Tibial artery (tissue), 4 donors: ENCODE measurements around the gene SNX10.

Experiments used
- DNase-seq, 2 donors: peaks; one replicate each; pipeline ENCODE4 v3.0.0-alpha.2; 2019
- H3K27ac ChIP-seq, 2 donors: fragments of 200-600 bp; sonication (generic) in 1 of 2; 1 replicate in 1 of 2; 2 replicates in 1 of 2; pipeline ENCODE4 v1.5.1; 2018 to 2019; ENCODE audit warnings: mild to moderate bottlenecking in 1 of 2
- H3K27me3 ChIP-seq, 2 donors: fragments of 200-600 bp; sonication (generic) in 1 of 2; one replicate each; pipeline versions ENCODE4 v1.5.1 to v1.6.0; 2016 to 2019
- H3K36me3 ChIP-seq, 3 donors: fragments of 200-600 bp; sonication (generic) in 2 of 3; one replicate each; pipeline ENCODE4 v1.5.1; 2016 to 2019; ENCODE audit warnings: mild to moderate bottlenecking in 2 of 3
- H3K4me1 ChIP-seq, 4 donors: fragments of 200-600 bp; sonication (generic) in 2 of 4; 1 replicate in 3 of 4; 2 replicates in 1 of 4; pipeline ENCODE4 v1.5.1; 2016 to 2019
- H3K4me3 ChIP-seq, 2 donors: fragments of 200-600 bp; sonication (generic) in 1 of 2; 1 replicate in 1 of 2; 2 replicates in 1 of 2; pipeline ENCODE4 v1.5.1; 2018 to 2019; ENCODE audit warnings: mild to moderate bottlenecking in 2 of 2
- H3K9me3 ChIP-seq, 3 donors: fragments of 200-600 bp; sonication (generic) in 1 of 3; one replicate each; pipeline ENCODE4 v1.5.1; 2016 to 2019
- CTCF ChIP-seq, 2 experiments: fragments of 200-600 bp in 1 of 2; fragments of 450-650 bp in 1 of 2; IDR thresholded peaks; one replicate each; pipeline ENCODE4 v1.5.1; 2017 to 2019; ENCODE audit warnings: antibody characterized with exemption in 2 of 2, mild to moderate bottlenecking in 1 of 2, moderate library complexity in 1 of 2
- intact Hi-C: fragments of 100-400 bp; cut with DNase I; formaldehyde crosslinking; loops from one replicate; pipeline ENCODE4 v1.15.0; 2023; ENCODE audit warnings: low total_unique reads

Gene SNX10

GRCh38 chr7:26398427-26398755 is 106.7 kb downstream of the SNX10 start:
- Histone ChIP-seq H3K27ac (peak overlapping the region; percentile 45 to 60), H3K4me1 (peaks cover 0 to 19% (median 9%) of the 10 kb centered on the region in 4 donors), H3K4me3 (peak overlapping the region; percentile 53 to 80), H3K27me3 (no peaks in the 10 kb centered on the region), H3K36me3 (no peaks in the 10 kb centered on the region), H3K9me3 (no peaks in the 10 kb centered on the region)
- no peak for TF ChIP-seq CTCF (IDR thresholded peaks at IDR 0.05)
- intact Hi-C loops, result no loop called here
- peak; percentile 70 for DNase-seq

DNA sequence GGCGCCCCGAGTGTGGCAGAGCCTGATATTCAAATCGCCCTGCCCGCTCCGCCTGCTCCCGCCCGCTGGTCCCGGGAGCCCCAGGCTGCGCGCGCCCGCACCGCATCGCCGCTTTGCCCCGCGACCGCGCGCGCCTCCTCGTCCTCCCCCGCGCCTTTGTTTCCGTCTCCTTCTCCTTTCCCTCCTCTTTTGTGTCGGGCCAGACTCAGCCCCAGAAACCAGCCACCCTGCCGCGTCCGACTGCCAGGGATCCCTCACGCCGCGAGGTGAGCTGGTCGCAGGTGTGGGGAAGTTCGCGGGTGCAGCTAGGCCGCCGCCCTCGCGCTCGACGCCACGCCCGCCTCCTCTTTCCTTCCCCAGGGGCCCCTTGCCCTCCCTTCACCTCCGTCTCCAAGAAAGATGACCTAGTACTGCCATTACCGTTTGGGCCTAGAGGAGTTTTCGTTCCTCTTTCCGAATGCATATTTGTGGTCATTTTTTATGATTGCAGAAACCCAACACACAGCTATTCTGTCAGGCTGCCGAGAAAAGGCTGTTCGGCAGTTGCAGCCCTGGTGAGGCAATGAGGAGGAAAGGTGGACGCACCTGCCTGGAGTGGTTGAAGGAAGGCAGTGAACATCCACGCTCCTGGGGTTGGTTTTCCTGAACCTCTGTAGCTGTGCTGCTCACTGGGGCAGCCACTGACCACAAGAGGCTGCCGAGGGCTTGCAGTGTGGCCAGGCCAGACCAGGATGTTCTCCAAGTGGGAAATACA is 107.3 kb downstream of the SNX10 start:
- no peaks in the 10 kb centered on the region for H3K36me3 ChIP-seq
- peak in 1 of 2 donors; percentile 28 for DNase-seq
- H3K4me1 ChIP-seq, result peaks cover 0 to 19% (median 9%) of the 10 kb centered on the region in 4 donors
- H3K4me3 ChIP-seq, result peak overlapping the region; percentile 53 to 80
- H3K27me3 ChIP-seq, result no peaks in the 10 kb centered on the region
- peak in 1 of 2 experiments; percentile 9 for TF ChIP-seq CTCF (IDR thresholded peaks at IDR 0.05)
- no peaks in the 10 kb centered on the region for H3K9me3 ChIP-seq
- intact Hi-C loops, result no loop called here
- peak overlapping the region; percentile 45 to 60 for H3K27ac ChIP-seq

- Histone ChIP-seq H3K27ac (no peak overlapping the region), H3K36me3 (no peaks in the 10 kb centered on the region), H3K4me3 (no peak overlapping the region), H3K27me3 (no peaks in the 10 kb centered on the region), H3K9me3 (no peaks in the 10 kb centered on the region), H3K4me1 (peaks cover 0 to 19% (median 9%) of the 10 kb centered on the region in 4 donors)
- DNase-seq, result no peak
- intact Hi-C loops, result no loop called here
- no peak for TF ChIP-seq CTCF (IDR thresholded peaks at IDR 0.05)
Observed at GRCh38 chr7:26399736-26400135, 108.1 kb downstream of the SNX10 start.

DNA sequence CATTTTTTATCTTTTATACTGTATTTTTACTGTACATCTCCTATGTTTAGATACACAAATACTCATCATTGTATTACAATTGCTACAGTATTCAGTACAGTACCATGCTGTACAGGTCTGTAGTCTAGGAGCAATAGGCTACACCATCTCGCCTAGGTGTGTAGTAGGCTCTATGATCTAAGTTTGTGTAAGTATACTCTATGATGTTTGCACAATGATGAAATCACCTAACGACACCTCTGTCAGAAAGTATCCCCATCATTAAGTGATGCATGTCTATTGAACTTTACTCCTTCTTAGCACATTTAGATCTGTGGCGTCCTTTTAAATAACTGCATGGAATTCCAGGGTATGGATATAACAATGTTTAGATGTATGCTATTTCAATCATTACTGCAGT is 112.0 kb downstream of the SNX10 start:
- H3K4me1 ChIP-seq, result peaks cover 0 to 10% (median 3%) of the 10 kb centered on the region in 4 donors
- no peaks in the 10 kb centered on the region for H3K36me3 ChIP-seq
- no peaks in the 10 kb centered on the region for H3K9me3 ChIP-seq
- H3K4me3 ChIP-seq, result no peak overlapping the region
- no peak for DNase-seq
- intact Hi-C loops, result no loop called here
- no peak for TF ChIP-seq CTCF (IDR thresholded peaks at IDR 0.05)
- H3K27ac ChIP-seq, result no peak overlapping the region
- no peaks in the 10 kb centered on the region for H3K27me3 ChIP-seq

- H3K9me3 ChIP-seq, result no peaks in the 10 kb centered on the region
- DNase-seq, result no peak
- TF ChIP-seq CTCF (IDR thresholded peaks at IDR 0.05), result no peak
- no peak overlapping the region for H3K4me3 ChIP-seq
- H3K27me3 ChIP-seq, result no peaks in the 10 kb centered on the region
- intact Hi-C loops, result no loop called here
- peaks cover 0 to 2% (median under 1%) of the 10 kb centered on the region in 4 donors for H3K4me1 ChIP-seq
- H3K27ac ChIP-seq, result no peak overlapping the region
- H3K36me3 ChIP-seq, result no peaks in the 10 kb centered on the region
Observed at GRCh38 chr7:26404189-26404996, 112.7 kb downstream of the SNX10 start.
